ENCODE measurements around the gene RALGAPA2.

GRCh38 chr20:20446001-20446400 is 266.4 kb downstream of the RALGAPA2 start:
- TF ChIP-seq CTCF (conservative IDR thresholded peaks at IDR 0.05; ENCODE audit: low read length): no peak
- no peak for TF ChIP-seq EZH2phosphoT487 (IDR thresholded peaks at IDR 0.05; ENCODE audit: borderline replicate concordance)
